AG04449 (cell line): ENCODE data around the gene CDK6.

Source experiments
- CTCF ChIA-PET: fragments of 350-600 bp; formaldehyde crosslinking; extraction: SDS; loops from one replicate; lab custom pipeline; 2021; ENCODE audit warnings: antibody characterized with exemption; lab: Yijun Ruan, JAX
- POLR2A ChIA-PET: fragments of 400-600, 350-600 bp; formaldehyde crosslinking; extraction: SDS; loops from one replicate; lab custom pipeline; 2020; ENCODE audit warnings: antibody characterized with exemption, inconsistent platforms; lab: Yijun Ruan, JAX
- DNase-seq: peaks from one replicate; pipeline ENCODE4 v3.0.0-alpha.2; 2010; ENCODE audit warnings: low read depth, low spot score
- H3K4me3 ChIP-seq: 2 replicates; pipeline ENCODE4 v1.5.1; 2011; ENCODE audit warnings: low read depth, mild to moderate bottlenecking, control low read depth, low read length
- CTCF ChIP-seq: IDR thresholded peaks from one replicate; pipeline ENCODE4 v1.5.1; 2011; ENCODE audit warnings: mild to moderate bottlenecking, moderate library complexity, low read length, control low read depth, inconsistent platforms; ENCODE audit not compliant: insufficient read depth; ENCODE audit errors: missing control alignments

Gene CDK6

GRCh38 chr7:92717993-92718716 lies 118.2 kb downstream of the CDK6 start:
- no peak for DNase-seq
- no peak overlapping the region for H3K4me3 ChIP-seq
- CTCF ChIA-PET = no interaction called here
- no peak for TF ChIP-seq CTCF
- POLR2A ChIA-PET = no interaction called here

- ChIA-PET CTCF (no interaction called here), POLR2A (no interaction called here)
- no peak for TF ChIP-seq CTCF
- no peak overlapping the region for H3K4me3 ChIP-seq
- DNase-seq = no peak
Observed at GRCh38 chr7:92717623-92717992, 118.8 kb downstream of the CDK6 start.

- no peak for DNase-seq
- CTCF ChIA-PET = interaction anchor here (1.5 kb wide), 1 partner anchor 96 kb away, joined by 4 read pairs; no protein-coding TSS in a partner anchor
- no peak overlapping the region for H3K4me3 ChIP-seq
- POLR2A ChIA-PET = no interaction called here
- TF ChIP-seq CTCF = no peak
Observed at GRCh38 chr7:92716825-92717580, 119.4 kb downstream of the CDK6 start.

GRCh38 chr7:92715963-92716362 lies 120.4 kb downstream of the CDK6 start:
- DNase-seq = no peak
- ChIA-PET CTCF (interaction anchor here (1.5 to 1.6 kb wide), 2 partner anchors 17 to 95 kb away, joined by 4 to 7 read pairs; no protein-coding TSS in a partner anchor), POLR2A (no interaction called here)
- H3K4me3 ChIP-seq = no peak overlapping the region
- no peak for TF ChIP-seq CTCF

- H3K4me3 ChIP-seq = no peak overlapping the region
- no peak for DNase-seq
- TF ChIP-seq CTCF = no peak
- CTCF ChIA-PET = interaction anchor here (1.6 kb wide), 1 partner anchor 15 kb away, joined by 7 read pairs; no protein-coding TSS in a partner anchor
- POLR2A ChIA-PET = no interaction called here
Observed at GRCh38 chr7:92714767-92715166, 121.6 kb downstream of the CDK6 start.

GRCh38 chr7:92714280-92714679 lies 122.1 kb downstream of the CDK6 start:
- no peak overlapping the region for H3K4me3 ChIP-seq
- ChIA-PET CTCF (interaction anchor here (1.6 kb wide), 1 partner anchor 15 kb away, joined by 7 read pairs; no protein-coding TSS in a partner anchor), POLR2A (no interaction called here)
- no peak for DNase-seq
- no peak for TF ChIP-seq CTCF
